ENCODE measurements around the gene LGALS4. TPM values are rescaled to one million over a fixed set of nuclear protein-coding genes. Genes with fewer than 3 reads are reported as not detected.

LGALS4 gene
- total RNA-seq (2014; rRNA removed; shearing (Covaris generic)), result 0.87 TPM in 1 of 2 replicates, not detected in the other
- not detected in 2 replicates for polyA plus RNA-seq (2016; fragmentation: Nextera tagmentation; extraction: Ambion mirVana)
- long read RNA-seq, result 0 reads

DNA sequence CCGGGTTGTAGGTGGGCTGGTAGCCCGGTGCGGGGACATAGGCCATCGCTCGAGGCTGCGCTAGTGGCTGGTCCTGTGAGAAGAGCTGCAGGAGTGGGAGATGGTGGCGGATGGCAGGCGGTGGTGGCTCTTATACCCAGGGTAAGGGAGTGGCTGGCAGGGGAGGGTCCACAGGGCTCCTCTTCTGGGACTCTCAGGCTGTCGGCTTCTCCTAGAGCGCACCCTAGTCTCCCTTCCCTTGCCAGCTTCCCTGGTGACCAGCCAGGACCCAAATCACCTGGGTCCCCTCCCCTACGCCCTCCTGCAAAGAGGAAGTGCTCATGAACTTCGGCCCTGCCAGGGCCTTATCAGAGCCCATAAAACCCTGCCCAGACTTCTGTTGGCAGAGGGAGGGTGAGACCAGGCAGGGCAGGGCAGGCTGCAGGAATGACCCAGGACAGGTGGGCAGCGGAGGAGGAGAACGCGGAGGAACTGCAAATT, at the start of gene LGALS4:
Gene LGALS4 (minus strand): TSS at position 105 of the 480 bp plus-strand sequence. CDS start 59 bp downstream, at position 46.
- H3F3A ChIP-seq (replicated peaks; ENCODE audit: low read depth), result no peaks in the 10 kb centered on the region

More for the DNA sequence above, at the start of gene LGALS4:
- Histone ChIP-seq H2AFZ (no peak within 1 kb of the TSS), H3K4me2 (no peak within 1 kb of the TSS), H4K20me1 (replicated peaks; ENCODE audit: insufficient read depth) (no peaks in the 10 kb centered on the region), H3K4me1 (ENCODE audit: insufficient read depth) (no peaks in the 10 kb centered on the region), H3K79me2 (replicated peaks; ENCODE audit: insufficient read depth) (no peaks in the 10 kb centered on the region), H3K4me3 (no peak within 1 kb of the TSS), H3K27ac (ENCODE audit: low read depth) (no peak within 1 kb of the TSS), H3K36me3 (ENCODE audit: insufficient read depth) (no peaks in the 10 kb centered on the region), H3K27me3 (ENCODE audit: insufficient read depth) (no peaks in the 10 kb centered on the region), H3K9me2 (ENCODE audit: insufficient read depth) (no peaks in the 10 kb centered on the region)
- no peaks in the 10 kb centered on the region for H3K4me1 Mint-ChIP-seq
- H3K27me3 Mint-ChIP-seq (ENCODE audit: insufficient read depth, low read depth, poor library complexity), result peaks cover 13% of the 10 kb centered on the region
- ATAC-seq, result no peak; the same call in 1 of the 3 replicates
- H3K27ac Mint-ChIP-seq, result no peak within 1 kb of the TSS
- DNase-seq (ENCODE audit: low spot score), result no peak
- no peak for TF ChIP-seq JUNB (IDR thresholded peaks at IDR 0.05; ENCODE audit: unreplicated experiment)
- TF ChIP-seq POLR2AphosphoS5 (IDR thresholded peaks at IDR 0.05; ENCODE audit: low read depth), result no peak
- TF ChIP-seq CREB1 (CRISPR knock-in tag; IDR thresholded peaks at IDR 0.05; ENCODE audit: low read depth), result no peak
- TF ChIP-seq, protein P1, sequence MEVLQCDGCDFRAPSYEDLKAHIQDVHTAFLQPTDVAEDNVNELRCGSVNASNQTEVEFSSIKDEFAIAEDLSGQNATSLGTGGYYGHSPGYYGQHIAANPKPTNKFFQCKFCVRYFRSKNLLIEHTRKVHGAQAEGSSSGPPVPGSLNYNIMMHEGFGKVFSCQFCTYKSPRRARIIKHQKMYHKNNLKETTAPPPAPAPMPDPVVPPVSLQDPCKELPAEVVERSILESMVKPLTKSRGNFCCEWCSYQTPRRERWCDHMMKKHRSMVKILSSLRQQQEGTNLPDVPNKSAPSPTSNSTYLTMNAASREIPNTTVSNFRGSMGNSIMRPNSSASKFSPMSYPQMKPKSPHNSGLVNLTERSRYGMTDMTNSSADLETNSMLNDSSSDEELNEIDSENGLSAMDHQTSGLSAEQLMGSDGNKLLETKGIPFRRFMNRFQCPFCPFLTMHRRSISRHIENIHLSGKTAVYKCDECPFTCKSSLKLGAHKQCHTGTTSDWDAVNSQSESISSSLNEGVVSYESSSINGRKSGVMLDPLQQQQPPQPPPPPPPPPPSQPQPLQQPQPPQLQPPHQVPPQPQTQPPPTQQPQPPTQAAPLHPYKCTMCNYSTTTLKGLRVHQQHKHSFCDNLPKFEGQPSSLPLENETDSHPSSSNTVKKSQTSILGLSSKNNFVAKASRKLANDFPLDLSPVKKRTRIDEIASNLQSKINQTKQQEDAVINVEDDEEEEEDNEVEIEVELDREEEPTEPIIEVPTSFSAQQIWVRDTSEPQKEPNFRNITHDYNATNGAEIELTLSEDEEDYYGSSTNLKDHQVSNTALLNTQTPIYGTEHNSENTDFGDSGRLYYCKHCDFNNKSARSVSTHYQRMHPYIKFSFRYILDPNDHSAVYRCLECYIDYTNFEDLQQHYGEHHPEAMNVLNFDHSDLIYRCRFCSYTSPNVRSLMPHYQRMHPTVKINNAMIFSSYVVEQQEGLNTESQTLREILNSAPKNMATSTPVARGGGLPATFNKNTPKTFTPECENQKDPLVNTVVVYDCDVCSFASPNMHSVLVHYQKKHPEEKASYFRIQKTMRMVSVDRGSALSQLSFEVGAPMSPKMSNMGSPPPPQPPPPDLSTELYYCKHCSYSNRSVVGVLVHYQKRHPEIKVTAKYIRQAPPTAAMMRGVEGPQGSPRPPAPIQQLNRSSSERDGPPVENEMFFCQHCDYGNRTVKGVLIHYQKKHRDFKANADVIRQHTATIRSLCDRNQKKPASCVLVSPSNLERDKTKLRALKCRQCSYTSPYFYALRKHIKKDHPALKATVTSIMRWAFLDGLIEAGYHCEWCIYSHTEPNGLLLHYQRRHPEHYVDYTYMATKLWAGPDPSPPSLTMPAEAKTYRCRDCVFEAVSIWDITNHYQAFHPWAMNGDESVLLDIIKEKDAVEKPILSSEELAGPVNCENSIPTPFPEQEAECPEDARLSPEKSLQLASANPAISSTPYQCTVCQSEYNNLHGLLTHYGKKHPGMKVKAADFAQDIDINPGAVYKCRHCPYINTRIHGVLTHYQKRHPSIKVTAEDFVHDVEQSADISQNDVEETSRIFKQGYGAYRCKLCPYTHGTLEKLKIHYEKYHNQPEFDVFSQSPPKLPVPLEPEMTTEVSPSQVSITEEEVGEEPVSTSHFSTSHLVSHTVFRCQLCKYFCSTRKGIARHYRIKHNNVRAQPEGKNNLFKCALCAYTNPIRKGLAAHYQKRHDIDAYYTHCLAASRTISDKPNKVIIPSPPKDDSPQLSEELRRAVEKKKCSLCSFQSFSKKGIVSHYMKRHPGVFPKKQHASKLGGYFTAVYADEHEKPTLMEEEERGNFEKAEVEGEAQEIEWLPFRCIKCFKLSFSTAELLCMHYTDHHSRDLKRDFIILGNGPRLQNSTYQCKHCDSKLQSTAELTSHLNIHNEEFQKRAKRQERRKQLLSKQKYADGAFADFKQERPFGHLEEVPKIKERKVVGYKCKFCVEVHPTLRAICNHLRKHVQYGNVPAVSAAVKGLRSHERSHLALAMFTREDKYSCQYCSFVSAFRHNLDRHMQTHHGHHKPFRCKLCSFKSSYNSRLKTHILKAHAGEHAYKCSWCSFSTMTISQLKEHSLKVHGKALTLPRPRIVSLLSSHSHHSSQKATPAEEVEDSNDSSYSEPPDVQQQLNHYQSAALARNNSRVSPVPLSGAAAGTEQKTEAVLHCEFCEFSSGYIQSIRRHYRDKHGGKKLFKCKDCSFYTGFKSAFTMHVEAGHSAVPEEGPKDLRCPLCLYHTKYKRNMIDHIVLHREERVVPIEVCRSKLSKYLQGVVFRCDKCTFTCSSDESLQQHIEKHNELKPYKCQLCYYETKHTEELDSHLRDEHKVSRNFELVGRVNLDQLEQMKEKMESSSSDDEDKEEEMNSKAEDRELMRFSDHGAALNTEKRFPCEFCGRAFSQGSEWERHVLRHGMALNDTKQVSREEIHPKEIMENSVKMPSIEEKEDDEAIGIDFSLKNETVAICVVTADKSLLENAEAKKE (CRISPR knock-in tag; IDR thresholded peaks at IDR 0.05), result no peak
- TF ChIP-seq EZH2phosphoT487 (IDR thresholded peaks at IDR 0.05; ENCODE audit: unreplicated experiment), result no peak
- no peak for TF ChIP-seq STAT1 (IDR thresholded peaks at IDR 0.05; ENCODE audit: unreplicated experiment)
- TF ChIP-seq ZNF331 (CRISPR knock-in tag; IDR thresholded peaks at IDR 0.05; ENCODE audit: low read depth), result no peak
- TF ChIP-seq CTCF (conservative IDR thresholded peaks at IDR 0.05; ENCODE audit: low read depth in 2 of 2), result no peak
- no peak for TF ChIP-seq ZNF114 (CRISPR knock-in tag; IDR thresholded peaks at IDR 0.05)
- TF ChIP-seq, protein P2, sequence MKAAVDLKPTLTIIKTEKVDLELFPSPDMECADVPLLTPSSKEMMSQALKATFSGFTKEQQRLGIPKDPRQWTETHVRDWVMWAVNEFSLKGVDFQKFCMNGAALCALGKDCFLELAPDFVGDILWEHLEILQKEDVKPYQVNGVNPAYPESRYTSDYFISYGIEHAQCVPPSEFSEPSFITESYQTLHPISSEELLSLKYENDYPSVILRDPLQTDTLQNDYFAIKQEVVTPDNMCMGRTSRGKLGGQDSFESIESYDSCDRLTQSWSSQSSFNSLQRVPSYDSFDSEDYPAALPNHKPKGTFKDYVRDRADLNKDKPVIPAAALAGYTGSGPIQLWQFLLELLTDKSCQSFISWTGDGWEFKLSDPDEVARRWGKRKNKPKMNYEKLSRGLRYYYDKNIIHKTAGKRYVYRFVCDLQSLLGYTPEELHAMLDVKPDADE (IDR thresholded peaks at IDR 0.05), result no peak
- no peak for TF ChIP-seq NANOG (IDR thresholded peaks at IDR 0.05; ENCODE audit: borderline replicate concordance)
- TF ChIP-seq, protein P3, sequence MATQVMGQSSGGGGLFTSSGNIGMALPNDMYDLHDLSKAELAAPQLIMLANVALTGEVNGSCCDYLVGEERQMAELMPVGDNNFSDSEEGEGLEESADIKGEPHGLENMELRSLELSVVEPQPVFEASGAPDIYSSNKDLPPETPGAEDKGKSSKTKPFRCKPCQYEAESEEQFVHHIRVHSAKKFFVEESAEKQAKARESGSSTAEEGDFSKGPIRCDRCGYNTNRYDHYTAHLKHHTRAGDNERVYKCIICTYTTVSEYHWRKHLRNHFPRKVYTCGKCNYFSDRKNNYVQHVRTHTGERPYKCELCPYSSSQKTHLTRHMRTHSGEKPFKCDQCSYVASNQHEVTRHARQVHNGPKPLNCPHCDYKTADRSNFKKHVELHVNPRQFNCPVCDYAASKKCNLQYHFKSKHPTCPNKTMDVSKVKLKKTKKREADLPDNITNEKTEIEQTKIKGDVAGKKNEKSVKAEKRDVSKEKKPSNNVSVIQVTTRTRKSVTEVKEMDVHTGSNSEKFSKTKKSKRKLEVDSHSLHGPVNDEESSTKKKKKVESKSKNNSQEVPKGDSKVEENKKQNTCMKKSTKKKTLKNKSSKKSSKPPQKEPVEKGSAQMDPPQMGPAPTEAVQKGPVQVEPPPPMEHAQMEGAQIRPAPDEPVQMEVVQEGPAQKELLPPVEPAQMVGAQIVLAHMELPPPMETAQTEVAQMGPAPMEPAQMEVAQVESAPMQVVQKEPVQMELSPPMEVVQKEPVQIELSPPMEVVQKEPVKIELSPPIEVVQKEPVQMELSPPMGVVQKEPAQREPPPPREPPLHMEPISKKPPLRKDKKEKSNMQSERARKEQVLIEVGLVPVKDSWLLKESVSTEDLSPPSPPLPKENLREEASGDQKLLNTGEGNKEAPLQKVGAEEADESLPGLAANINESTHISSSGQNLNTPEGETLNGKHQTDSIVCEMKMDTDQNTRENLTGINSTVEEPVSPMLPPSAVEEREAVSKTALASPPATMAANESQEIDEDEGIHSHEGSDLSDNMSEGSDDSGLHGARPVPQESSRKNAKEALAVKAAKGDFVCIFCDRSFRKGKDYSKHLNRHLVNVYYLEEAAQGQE (IDR thresholded peaks at IDR 0.05; ENCODE audit: unreplicated experiment), result no peak
- TF ChIP-seq EZH2 (IDR thresholded peaks at IDR 0.05; ENCODE audit: low read depth, unreplicated experiment), result no peak
- H3K9me3 Mint-ChIP-seq, result peaks cover 5% of the 10 kb centered on the region; the same call in 2 of the 3 replicates
- H3K4me3 Mint-ChIP-seq, result no peak within 1 kb of the TSS
- peaks cover 23% of the 10 kb centered on the region for H3K36me3 Mint-ChIP-seq (ENCODE audit: low read depth)

All from GM23338 (cell line).